D721Med (cell line): Measurements from ENCODE around the gene APOBEC3F.

Source experiments
- DNase-seq: peaks from one replicate; pipeline ENCODE4 v3.0.0; 2011; ENCODE audit warnings: low spot score; ENCODE audit not compliant: insufficient read length
- FAIRE-seq: peaks from 2 replicates; lab custom pipeline; 2011; peaks lifted over from hg19 to GRCh38; lab: Jason Lieb, UNC
- CTCF ChIP-seq: IDR thresholded peaks from 2 replicates; pipeline ENCODE4 v1.5.1; 2012; ENCODE audit warnings: mild to moderate bottlenecking, control low read depth; ENCODE audit not compliant: insufficient read depth; ENCODE audit errors: missing control alignments

APOBEC3F gene

GRCh38 chr22:39101226-39101625 lies 60.6 kb downstream of the APOBEC3F start:
- no peak for FAIRE-seq
- DNase-seq = no peak
- no peak for TF ChIP-seq CTCF

GRCh38 chr22:39103431-39103830 lies 62.8 kb downstream of the APOBEC3F start:
- FAIRE-seq (no peak), DNase-seq (no peak)
- TF ChIP-seq CTCF = no peak
